DMS 273 treated with DMSO at 0.1 percent for 48 hours (cell line): Measurements from ENCODE around the gene CDKN2D.
A peak's percentile ranks its signal among the peaks of the same experiment; 100 is the strongest.
"Not testable (repeated sequence)": the region's sequence is repeated elsewhere in the genome, so short reads cannot be mapped to it uniquely, and the experiment has no call there.

Experiments
- DNase-seq: peaks from one replicate; lab custom pipeline; 2025; lab: John Stamatoyannopoulos, UW

Gene CDKN2D

GRCh38 chr19:10551698-10552301 lies 17.0 kb downstream of the CDKN2D start:
- DNase-seq, result peak; percentile 16

- DNase-seq, result not testable (repeated sequence)
Observed at GRCh38 chr19:10551006-10551405, 17.8 kb downstream of the CDKN2D start.

GRCh38 chr19:10550336-10550735 lies 18.4 kb downstream of the CDKN2D start:
- no peak for DNase-seq

- DNase-seq, result no peak
Observed at GRCh38 chr19:10549733-10550132, 19.0 kb downstream of the CDKN2D start.

- no peak for DNase-seq
Observed at GRCh38 chr19:10548746-10549276, 20.0 kb downstream of the CDKN2D start.

- DNase-seq, result no peak
Observed at GRCh38 chr19:10546817-10547216, 22.0 kb downstream of the CDKN2D start.

- DNase-seq, result no peak
Observed at GRCh38 chr19:10544753-10545251, 24.0 kb downstream of the CDKN2D start.

GRCh38 chr19:10544242-10544752 lies 24.5 kb downstream of the CDKN2D start:
- no peak for DNase-seq

GRCh38 chr19:10543420-10544241 lies 25.1 kb downstream of the CDKN2D start, which contains the start of gene ATG4D:
TSS of gene ATG4D (plus strand) at chr19:10543904. CDS start at chr19:10544091, 187 bp downstream.
- peak; percentile 17 for DNase-seq

- no peak for DNase-seq
Observed at GRCh38 chr19:10543059-10543419, 25.7 kb downstream of the CDKN2D start.

GRCh38 chr19:10539016-10539415 lies 29.8 kb downstream of the CDKN2D start:
- DNase-seq, result not testable (repeated sequence)

GRCh38 chr19:10538204-10538983 lies 30.4 kb downstream of the CDKN2D start:
- DNase-seq, result no peak

GRCh38 chr19:10537668-10538067 lies 31.1 kb downstream of the CDKN2D start:
- DNase-seq, result no peak

GRCh38 chr19:10535613-10536012 lies 33.2 kb downstream of the CDKN2D start:
- DNase-seq, result no peak

GRCh38 chr19:10533646-10534386 lies 35.0 kb downstream of the CDKN2D start:
- DNase-seq, result no peak

- DNase-seq, result no peak
Observed at GRCh38 chr19:10532457-10532856, 36.3 kb downstream of the CDKN2D start.

GRCh38 chr19:10526887-10527286 lies 41.9 kb downstream of the CDKN2D start:
- not testable (repeated sequence) for DNase-seq

GRCh38 chr19:10525636-10526035 lies 43.1 kb downstream of the CDKN2D start:
- DNase-seq, result no peak

GRCh38 chr19:10523135-10523636 lies 45.6 kb downstream of the CDKN2D start:
- no peak for DNase-seq

- DNase-seq, result no peak
Observed at GRCh38 chr19:10521461-10522171, 47.2 kb downstream of the CDKN2D start.
